Cardiac fibroblast (primary cell): Measurements from ENCODE around the gene MAML2.

Experiments
- DNase-seq, 2 donors: peaks; one replicate each; pipeline versions ENCODE4 v3.0.0 to v3.0.0-alpha.2; 2010; ENCODE audit warnings: low read depth in 2 of 2
- H3K4me3 ChIP-seq, 2 donors: replicated peaks in 1 of 2; 1 replicate in 1 of 2; 2 replicates in 1 of 2; pipeline ENCODE4 v1.5.1; 2011; ENCODE audit warnings: low read depth in 2 of 2, low read length in 2 of 2, mild to moderate bottlenecking in 2 of 2, moderate library complexity in 1 of 2
- TF ChIP-seq, protein P1 (sequence below): IDR thresholded peaks from one replicate; pipeline ENCODE4 v1.5.1; 2011; ENCODE audit warnings: low read depth, mild to moderate bottlenecking, low read length, inconsistent platforms

The MAML2 gene

DNA sequence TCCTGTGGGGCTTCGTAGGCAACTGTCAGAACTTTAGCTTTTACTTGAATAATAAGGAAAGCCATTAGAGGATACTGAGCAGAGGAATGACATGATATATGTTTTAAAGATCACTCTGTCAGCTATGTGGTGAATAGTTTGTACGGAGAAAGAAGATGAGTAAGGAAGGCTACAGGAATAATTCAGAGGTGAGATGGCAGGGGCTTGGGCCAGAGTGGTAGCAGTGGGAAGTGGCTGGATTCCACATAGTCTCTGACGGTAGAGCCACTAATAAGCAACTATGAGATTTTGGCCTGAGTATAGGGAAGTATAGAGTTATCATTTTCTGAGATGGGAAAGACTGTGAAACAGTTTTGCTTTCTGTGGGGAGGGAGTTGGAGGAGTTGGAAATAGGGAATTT lies 325.1 kb downstream of the MAML2 start:
- H3K4me3 ChIP-seq = no peak overlapping the region
- DNase-seq = no peak
- TF ChIP-seq, protein P1, sequence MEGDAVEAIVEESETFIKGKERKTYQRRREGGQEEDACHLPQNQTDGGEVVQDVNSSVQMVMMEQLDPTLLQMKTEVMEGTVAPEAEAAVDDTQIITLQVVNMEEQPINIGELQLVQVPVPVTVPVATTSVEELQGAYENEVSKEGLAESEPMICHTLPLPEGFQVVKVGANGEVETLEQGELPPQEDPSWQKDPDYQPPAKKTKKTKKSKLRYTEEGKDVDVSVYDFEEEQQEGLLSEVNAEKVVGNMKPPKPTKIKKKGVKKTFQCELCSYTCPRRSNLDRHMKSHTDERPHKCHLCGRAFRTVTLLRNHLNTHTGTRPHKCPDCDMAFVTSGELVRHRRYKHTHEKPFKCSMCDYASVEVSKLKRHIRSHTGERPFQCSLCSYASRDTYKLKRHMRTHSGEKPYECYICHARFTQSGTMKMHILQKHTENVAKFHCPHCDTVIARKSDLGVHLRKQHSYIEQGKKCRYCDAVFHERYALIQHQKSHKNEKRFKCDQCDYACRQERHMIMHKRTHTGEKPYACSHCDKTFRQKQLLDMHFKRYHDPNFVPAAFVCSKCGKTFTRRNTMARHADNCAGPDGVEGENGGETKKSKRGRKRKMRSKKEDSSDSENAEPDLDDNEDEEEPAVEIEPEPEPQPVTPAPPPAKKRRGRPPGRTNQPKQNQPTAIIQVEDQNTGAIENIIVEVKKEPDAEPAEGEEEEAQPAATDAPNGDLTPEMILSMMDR = no peak

GRCh38 chr11:96016978-96017502 lies 326.0 kb downstream of the MAML2 start:
- TF ChIP-seq, protein P1 = no peak
- H3K4me3 ChIP-seq = no peak overlapping the region
- no peak for DNase-seq

DNA sequence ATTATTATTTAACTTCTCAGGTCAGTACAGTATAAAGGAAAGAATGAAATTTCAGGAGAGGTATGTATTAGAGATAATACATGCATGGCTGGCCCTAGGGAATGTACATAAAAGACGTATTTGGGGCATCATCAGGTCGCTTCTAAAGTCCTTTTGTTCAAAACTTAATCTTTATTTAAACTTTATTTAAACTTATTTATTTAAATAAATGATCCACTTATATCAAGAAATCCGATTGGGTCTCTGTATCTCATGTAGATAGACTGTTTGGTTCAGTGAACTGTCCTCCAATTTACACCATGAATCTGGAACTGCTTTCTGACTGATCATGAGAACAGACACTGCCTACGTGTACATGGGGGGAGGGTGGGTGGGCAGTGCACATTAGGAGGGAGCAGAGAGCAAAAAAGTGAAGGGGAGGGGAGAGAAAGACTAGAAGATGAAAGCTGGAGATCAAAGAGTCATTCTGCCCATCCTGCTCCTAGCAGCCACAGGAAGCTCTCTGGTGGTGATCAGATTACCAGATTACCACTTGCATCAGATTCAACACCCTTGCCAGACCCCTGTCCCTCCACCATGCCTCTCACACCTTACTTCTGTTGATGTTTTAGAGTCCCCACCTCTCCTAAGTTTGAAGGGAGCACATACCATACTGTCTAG lies 327.0 kb downstream of the MAML2 start:
- no peak overlapping the region for H3K4me3 ChIP-seq
- DNase-seq = no peak
- TF ChIP-seq, protein P1 = no peak

DNA sequence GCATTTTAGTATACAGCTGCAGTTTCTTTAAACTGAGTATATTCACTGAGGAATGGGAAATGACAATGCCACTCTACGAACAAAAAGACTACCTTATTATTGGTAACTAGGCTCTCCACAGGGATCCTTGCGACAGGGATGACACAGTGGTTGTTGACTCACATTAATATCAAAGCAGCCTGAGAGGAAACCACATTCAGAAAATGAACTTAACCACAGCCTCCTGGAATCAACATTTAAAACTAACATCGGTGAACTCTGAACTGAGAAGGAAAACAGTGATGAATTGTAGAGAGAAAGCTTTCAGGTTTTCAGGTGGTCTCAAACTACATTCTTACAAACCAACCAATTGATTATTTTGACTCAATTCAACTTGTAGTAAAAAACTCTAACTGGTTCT lies 328.8 kb downstream of the MAML2 start:
- TF ChIP-seq, protein P1 = no peak
- peak; percentile 27 to 78 for DNase-seq
- H3K4me3 ChIP-seq = no peak overlapping the region

DNA sequence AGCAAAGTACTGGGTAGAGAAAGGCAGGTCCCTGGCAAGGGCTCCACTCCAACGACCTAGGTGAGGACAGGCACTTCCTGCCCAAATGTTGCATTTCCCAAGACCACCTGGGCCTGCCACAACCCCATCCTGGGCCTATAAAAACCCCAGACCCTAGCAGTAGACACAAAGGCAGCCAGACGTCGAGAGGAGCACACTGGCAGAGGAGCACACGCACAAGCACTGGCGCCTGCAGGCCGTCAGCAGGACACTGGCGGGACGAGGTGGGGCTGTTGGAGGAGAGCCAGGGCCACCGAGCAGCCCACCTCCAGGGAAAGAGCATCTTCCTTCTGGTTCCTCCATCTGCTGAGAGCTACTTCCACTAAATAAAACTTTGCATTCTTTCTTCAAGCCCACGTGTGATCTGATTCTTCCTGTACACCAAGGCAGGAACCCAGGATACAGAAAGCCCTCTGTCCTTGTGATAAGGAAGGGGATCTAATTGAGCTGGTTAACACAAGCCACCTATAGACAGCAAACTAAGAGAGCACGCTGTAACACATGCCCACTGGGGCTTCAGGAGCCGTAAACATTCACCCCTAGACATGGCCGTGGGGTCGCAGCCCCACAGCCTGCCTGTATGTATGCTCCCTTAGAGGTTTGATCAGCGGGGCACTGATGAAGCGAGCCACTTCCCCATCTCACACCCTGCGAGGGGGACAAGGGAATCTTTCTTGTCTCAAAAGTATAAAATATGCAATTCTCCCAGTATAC lies 329.4 kb downstream of the MAML2 start:
- TF ChIP-seq, protein P1 = no peak
- H3K4me3 ChIP-seq = no peak overlapping the region
- no peak for DNase-seq

DNA sequence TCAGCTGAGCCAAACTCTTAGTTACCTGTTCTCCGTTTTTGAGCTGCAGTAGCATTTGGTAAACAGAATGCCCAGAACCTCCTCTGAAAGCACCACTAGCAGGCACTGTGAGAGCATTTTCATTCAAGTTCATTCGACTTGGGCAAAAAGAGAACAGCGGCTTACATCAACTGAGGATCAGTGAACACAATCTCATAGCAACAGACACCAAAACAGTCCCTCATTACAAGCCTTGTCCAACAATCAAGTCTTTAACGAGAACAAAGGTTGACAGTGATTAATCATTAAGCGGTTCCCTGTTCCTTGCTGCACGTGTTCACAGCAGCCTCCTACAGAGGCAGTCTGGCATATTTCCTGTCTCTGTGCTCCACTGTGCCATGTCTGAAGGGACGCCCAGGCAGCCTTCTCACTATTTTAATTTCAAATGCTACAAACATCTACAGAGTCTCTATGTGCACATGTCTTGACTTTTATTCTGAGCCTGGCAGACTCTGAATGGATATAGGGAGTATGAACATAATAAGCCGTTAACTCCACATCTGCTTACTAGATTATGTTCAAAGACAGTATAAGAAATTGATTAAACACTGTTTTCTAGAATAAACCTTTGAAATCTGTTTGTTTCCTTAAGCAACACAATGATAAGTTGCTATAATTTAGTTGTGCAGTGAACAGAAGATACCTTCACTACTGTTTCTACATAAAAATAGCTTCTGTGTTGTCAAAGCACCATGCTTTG lies 330.7 kb downstream of the MAML2 start:
- peak; percentile 89 to 93 for DNase-seq
- H3K4me3 ChIP-seq = no peak overlapping the region
- TF ChIP-seq, protein P1 = peak; percentile 76
